GM23338 (cell line): Measurements from ENCODE around the gene FREM3. TPM values are rescaled to one million over a fixed set of nuclear protein-coding genes. Genes with fewer than 3 reads are reported as not detected.
"Not testable (repeated sequence)": the region's sequence is repeated elsewhere in the genome, so short reads cannot be mapped to it uniquely, and the experiment has no call there.

Source experiments
- ATAC-seq: fragments of 200-7000 bp; cut with Tn5 transposase; 3 replicates; pipeline ENCODE4 v1.9.1; 2020
- DNase-seq: peaks from one replicate; pipeline ENCODE4 v3.0.0-alpha.2; 2015; ENCODE audit warnings: low spot score
- H2AFZ ChIP-seq: fragments of 200-600 bp; sonication (generic); 2 replicates; pipeline ENCODE4 v1.8.0; 2016; ENCODE audit warnings: antibody characterized with exemption, mild to moderate bottlenecking, moderate library complexity
- H3F3A ChIP-seq: fragments of 200-600 bp; sonication (generic); replicated peaks from 2 replicates; pipeline ENCODE4 v1.8.0; 2017; ENCODE audit warnings: antibody characterized with exemption, mixed run types, low read depth
- H3K27ac ChIP-seq: fragments of 200-600 bp; sonication (generic); 2 replicates; pipeline ENCODE4 v1.6.1; 2016; ENCODE audit warnings: low read depth
- H3K27me3 ChIP-seq: fragments of 200-600 bp; sonication (generic); 2 replicates; pipeline ENCODE4 v1.8.0; 2016; ENCODE audit warnings: mild to moderate bottlenecking, mixed run types, moderate library complexity; ENCODE audit not compliant: insufficient read depth
- H3K36me3 ChIP-seq: fragments of 200-600 bp; sonication (generic); 2 replicates; pipeline ENCODE4 v1.8.0; 2016; ENCODE audit warnings: mild to moderate bottlenecking; ENCODE audit not compliant: insufficient read depth
- H3K4me1 ChIP-seq: fragments of 200-600 bp; sonication (generic); 2 replicates; pipeline ENCODE4 v1.8.0; 2016; ENCODE audit warnings: mild to moderate bottlenecking, moderate library complexity; ENCODE audit not compliant: insufficient read depth
- H3K4me2 ChIP-seq: fragments of 200-600 bp; sonication (generic); 2 replicates; pipeline ENCODE4 v1.7.1; 2017; ENCODE audit warnings: mixed run types
- H3K4me3 ChIP-seq: fragments of 200-600 bp; sonication (generic); 2 replicates; pipeline ENCODE4 v1.6.1; 2016; ENCODE audit warnings: mixed run types
- H3K79me2 ChIP-seq: fragments of 200-600 bp; sonication (generic); replicated peaks from 2 replicates; pipeline ENCODE4 v1.8.0; 2017; ENCODE audit warnings: mild to moderate bottlenecking; ENCODE audit not compliant: insufficient read depth
- H3K9me2 ChIP-seq: fragments of 200-600 bp; sonication (generic); 2 replicates; pipeline ENCODE4 v1.8.0; 2017; ENCODE audit not compliant: insufficient read depth
- H4K20me1 ChIP-seq: fragments of 200-600 bp; sonication (generic); replicated peaks from 2 replicates; pipeline ENCODE4 v1.8.0; 2017; ENCODE audit warnings: mild to moderate bottlenecking; ENCODE audit not compliant: insufficient read depth
- H3K27ac Mint-ChIP-seq: 2 replicates; pipeline ENCODE4 v1.8.0; 2020; ENCODE audit warnings: inconsistent platforms, mild to moderate bottlenecking, moderate library complexity, mixed read lengths
- H3K27me3 Mint-ChIP-seq: 3 replicates; pipeline ENCODE4 v1.8.0; 2022; ENCODE audit warnings: low read depth, mild to moderate bottlenecking, moderate library complexity, mixed read lengths, inconsistent platforms; ENCODE audit not compliant: insufficient read depth, poor library complexity
- H3K36me3 Mint-ChIP-seq: 3 replicates; pipeline ENCODE4 v1.8.0; 2021; ENCODE audit warnings: low read depth, mild to moderate bottlenecking, inconsistent platforms, moderate library complexity, mixed read lengths
- H3K4me1 Mint-ChIP-seq: 3 replicates; pipeline ENCODE4 v1.8.0; 2020; ENCODE audit warnings: mild to moderate bottlenecking, inconsistent platforms, mixed read lengths
- H3K4me3 Mint-ChIP-seq: 3 replicates; pipeline ENCODE4 v1.8.0; 2021; ENCODE audit warnings: moderate library complexity, mild to moderate bottlenecking, inconsistent platforms, mixed read lengths
- H3K9me3 Mint-ChIP-seq: 3 replicates; pipeline ENCODE4 v1.8.0; 2020; ENCODE audit warnings: moderate library complexity, mild to moderate bottlenecking, inconsistent platforms, mixed read lengths
- POLR2AphosphoS5 ChIP-seq: IDR thresholded peaks from 2 replicates; pipeline ENCODE4 v1.6.1; 2016; ENCODE audit warnings: antibody characterized with exemption, low read depth
- STAT1 ChIP-seq: IDR thresholded peaks from one replicate; pipeline ENCODE4 v1.6.1; 2016; ENCODE audit warnings: antibody characterized with exemption; ENCODE audit not compliant: unreplicated experiment
- ZNF331 ChIP-seq: fragments of 250-450 bp; sonication (Bioruptor Pico); IDR thresholded peaks from 2 replicates; pipeline ENCODE4 v1.5.0; 2020; ENCODE audit warnings: low read depth, mild to moderate bottlenecking, moderate library complexity
- polyA plus RNA-seq: library from polyadenylated mRNA; unstranded; fragments of >200 nt; fragmentation: Nextera tagmentation; extraction: Ambion mirVana; gene quantifications from 2 replicates; pipeline ENCODE4 v1.2.1, GENCODE V29; 2016
- total RNA-seq: library from RNA; depleted of rRNA; stranded (reverse); fragments of >200 nt; shearing (Covaris generic); gene quantifications from 2 replicates; pipeline ENCODE4 v1.2.3, GENCODE V29; 2014
- TF ChIP-seq, protein P1 (sequence below): fragments of 250-450 bp; sonication (Bioruptor Pico); IDR thresholded peaks from 2 replicates; pipeline ENCODE4 v1.5.0; 2020; ENCODE audit warnings: mild to moderate bottlenecking, moderate library complexity
- TF ChIP-seq, protein P2 (sequence below), 2 experiments: fragments of 200-600 bp in 1 of 2; sonication (generic) in 1 of 2; conservative IDR thresholded peaks; 2 replicates each; pipeline versions ENCODE4 v1.5.1 to v1.6.1; 2016 to 2017; ENCODE audit warnings: antibody characterized with exemption in 2 of 2, low read depth in 2 of 2, mild to moderate bottlenecking in 2 of 2, moderate library complexity in 1 of 2
- TF ChIP-seq, protein P3 (sequence below): IDR thresholded peaks from 2 replicates; pipeline ENCODE4 v1.6.1; 2016; ENCODE audit warnings: antibody characterized with exemption

The FREM3 gene
- total and polyA plus RNA-seq, 2 experiments from 2014 or later: 0.03 to 0.07 TPM

DNA sequence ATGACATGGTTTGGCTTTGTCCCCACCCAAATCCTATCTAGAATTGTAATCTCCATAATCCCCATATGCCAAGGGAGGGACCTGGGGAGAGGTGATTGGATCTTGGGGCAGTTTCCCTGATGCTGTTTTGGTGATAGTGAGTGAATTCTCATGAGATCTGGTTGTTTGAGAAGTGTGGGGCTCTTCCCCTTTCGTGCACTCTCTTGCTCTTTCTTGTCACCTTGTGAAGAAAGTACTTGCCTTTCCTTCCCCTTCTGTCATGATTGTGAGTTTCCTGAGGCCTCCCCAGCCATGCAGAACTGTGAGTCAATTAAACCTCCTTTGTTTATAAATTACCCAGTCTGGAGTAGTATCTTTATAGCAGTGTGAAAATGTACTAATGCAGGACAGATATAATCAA, 36.4 kb upstream of the FREM3 start:
- no peaks in the 10 kb centered on the region for H3K36me3 ChIP-seq
- no peaks in the 10 kb centered on the region for H3K27me3 ChIP-seq
- H3K4me2 ChIP-seq: no peak overlapping the region
- H3K27ac Mint-ChIP-seq: no peak overlapping the region
- no peak overlapping the region for H2AFZ ChIP-seq
- no peaks in the 10 kb centered on the region; the same call in 2 of the 3 replicates for H3K9me3 Mint-ChIP-seq
- H4K20me1 ChIP-seq: no peaks in the 10 kb centered on the region
- no peaks in the 10 kb centered on the region for H3F3A ChIP-seq
- no peak overlapping the region for H3K27ac ChIP-seq
- H3K27me3 Mint-ChIP-seq: peaks cover 3% of the 10 kb centered on the region
- no peaks in the 10 kb centered on the region for H3K4me1 ChIP-seq
- TF ChIP-seq STAT1 (no peak), ZNF331 (CRISPR knock-in tag) (no peak)
- H3K4me3 Mint-ChIP-seq: no peak overlapping the region
- ATAC-seq (no peak), DNase-seq (no peak)
- no peaks in the 10 kb centered on the region for H3K4me1 Mint-ChIP-seq
- peaks cover 8% of the 10 kb centered on the region; the same call in 1 of the 2 replicates for H3K9me2 ChIP-seq
- H3K79me2 ChIP-seq: no peaks in the 10 kb centered on the region
- no peaks in the 10 kb centered on the region for H3K36me3 Mint-ChIP-seq
- no peak overlapping the region for H3K4me3 ChIP-seq

DNA sequence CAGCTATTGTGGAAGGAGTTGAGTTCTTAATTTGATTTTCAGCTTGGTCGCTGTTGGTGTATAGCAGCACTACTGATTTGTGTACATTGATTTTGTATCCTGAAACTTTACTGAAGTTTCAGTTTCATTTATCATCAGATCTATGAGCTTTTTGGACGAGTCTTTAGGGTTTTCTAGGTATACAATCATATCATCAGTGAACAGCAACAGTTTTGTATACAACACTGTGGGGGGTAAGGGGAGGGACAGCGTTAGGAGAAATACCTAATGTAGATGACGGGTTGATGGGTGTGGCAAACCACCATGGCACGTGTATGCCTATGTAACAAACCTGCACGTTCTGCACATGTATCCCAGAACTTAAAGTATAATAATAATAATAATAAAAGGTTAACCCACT, 35.6 kb upstream of the FREM3 start:
- not testable (repeated sequence) for H3K27ac ChIP-seq, H3K9me3 Mint-ChIP-seq, H3K4me2 ChIP-seq, H3K9me2 ChIP-seq, H3K27me3 Mint-ChIP-seq, H2AFZ ChIP-seq, H3K4me3 Mint-ChIP-seq, H3K4me1 Mint-ChIP-seq, H3K27ac Mint-ChIP-seq, H4K20me1 ChIP-seq, H3K79me2 ChIP-seq, H3F3A ChIP-seq, H3K36me3 ChIP-seq, H3K36me3 Mint-ChIP-seq, H3K4me1 ChIP-seq, ATAC-seq, H3K27me3 ChIP-seq, DNase-seq, H3K4me3 ChIP-seq

DNA sequence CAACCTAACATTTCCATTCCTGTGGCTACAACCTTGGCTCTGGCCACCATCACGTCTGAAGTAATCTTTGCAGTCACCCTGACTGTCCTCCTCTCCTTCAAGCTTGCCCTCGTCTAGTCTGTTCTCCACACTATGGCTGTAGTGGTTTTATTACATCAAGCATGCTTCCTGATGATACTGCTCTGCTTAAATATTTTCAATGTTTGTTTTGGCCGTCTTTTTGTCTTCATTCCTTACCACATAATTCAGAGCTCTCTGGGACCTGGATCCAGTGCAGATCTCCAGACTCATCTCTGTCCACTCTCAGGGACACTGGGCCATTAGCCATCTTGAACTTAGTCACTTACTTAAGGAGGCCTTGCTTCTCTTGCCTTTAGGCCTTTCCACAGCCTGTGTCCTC, 27.7 kb upstream of the FREM3 start:
- Histone ChIP-seq H3K79me2 (no peaks in the 10 kb centered on the region), H3K27me3 (no peaks in the 10 kb centered on the region), H3K27ac (no peak overlapping the region), H3K4me1 (no peaks in the 10 kb centered on the region), H3K36me3 (no peaks in the 10 kb centered on the region), H2AFZ (no peak overlapping the region), H3K9me2 (peaks cover under 1% of the 10 kb centered on the region; the same call in 1 of the 2 replicates), H3F3A (no peaks in the 10 kb centered on the region), H3K4me3 (no peak overlapping the region), H4K20me1 (no peaks in the 10 kb centered on the region), H3K4me2 (no peak overlapping the region)
- no peak for TF ChIP-seq ZNF331 (CRISPR knock-in tag)
- TF ChIP-seq POLR2AphosphoS5: no peak
- TF ChIP-seq, protein P1, sequence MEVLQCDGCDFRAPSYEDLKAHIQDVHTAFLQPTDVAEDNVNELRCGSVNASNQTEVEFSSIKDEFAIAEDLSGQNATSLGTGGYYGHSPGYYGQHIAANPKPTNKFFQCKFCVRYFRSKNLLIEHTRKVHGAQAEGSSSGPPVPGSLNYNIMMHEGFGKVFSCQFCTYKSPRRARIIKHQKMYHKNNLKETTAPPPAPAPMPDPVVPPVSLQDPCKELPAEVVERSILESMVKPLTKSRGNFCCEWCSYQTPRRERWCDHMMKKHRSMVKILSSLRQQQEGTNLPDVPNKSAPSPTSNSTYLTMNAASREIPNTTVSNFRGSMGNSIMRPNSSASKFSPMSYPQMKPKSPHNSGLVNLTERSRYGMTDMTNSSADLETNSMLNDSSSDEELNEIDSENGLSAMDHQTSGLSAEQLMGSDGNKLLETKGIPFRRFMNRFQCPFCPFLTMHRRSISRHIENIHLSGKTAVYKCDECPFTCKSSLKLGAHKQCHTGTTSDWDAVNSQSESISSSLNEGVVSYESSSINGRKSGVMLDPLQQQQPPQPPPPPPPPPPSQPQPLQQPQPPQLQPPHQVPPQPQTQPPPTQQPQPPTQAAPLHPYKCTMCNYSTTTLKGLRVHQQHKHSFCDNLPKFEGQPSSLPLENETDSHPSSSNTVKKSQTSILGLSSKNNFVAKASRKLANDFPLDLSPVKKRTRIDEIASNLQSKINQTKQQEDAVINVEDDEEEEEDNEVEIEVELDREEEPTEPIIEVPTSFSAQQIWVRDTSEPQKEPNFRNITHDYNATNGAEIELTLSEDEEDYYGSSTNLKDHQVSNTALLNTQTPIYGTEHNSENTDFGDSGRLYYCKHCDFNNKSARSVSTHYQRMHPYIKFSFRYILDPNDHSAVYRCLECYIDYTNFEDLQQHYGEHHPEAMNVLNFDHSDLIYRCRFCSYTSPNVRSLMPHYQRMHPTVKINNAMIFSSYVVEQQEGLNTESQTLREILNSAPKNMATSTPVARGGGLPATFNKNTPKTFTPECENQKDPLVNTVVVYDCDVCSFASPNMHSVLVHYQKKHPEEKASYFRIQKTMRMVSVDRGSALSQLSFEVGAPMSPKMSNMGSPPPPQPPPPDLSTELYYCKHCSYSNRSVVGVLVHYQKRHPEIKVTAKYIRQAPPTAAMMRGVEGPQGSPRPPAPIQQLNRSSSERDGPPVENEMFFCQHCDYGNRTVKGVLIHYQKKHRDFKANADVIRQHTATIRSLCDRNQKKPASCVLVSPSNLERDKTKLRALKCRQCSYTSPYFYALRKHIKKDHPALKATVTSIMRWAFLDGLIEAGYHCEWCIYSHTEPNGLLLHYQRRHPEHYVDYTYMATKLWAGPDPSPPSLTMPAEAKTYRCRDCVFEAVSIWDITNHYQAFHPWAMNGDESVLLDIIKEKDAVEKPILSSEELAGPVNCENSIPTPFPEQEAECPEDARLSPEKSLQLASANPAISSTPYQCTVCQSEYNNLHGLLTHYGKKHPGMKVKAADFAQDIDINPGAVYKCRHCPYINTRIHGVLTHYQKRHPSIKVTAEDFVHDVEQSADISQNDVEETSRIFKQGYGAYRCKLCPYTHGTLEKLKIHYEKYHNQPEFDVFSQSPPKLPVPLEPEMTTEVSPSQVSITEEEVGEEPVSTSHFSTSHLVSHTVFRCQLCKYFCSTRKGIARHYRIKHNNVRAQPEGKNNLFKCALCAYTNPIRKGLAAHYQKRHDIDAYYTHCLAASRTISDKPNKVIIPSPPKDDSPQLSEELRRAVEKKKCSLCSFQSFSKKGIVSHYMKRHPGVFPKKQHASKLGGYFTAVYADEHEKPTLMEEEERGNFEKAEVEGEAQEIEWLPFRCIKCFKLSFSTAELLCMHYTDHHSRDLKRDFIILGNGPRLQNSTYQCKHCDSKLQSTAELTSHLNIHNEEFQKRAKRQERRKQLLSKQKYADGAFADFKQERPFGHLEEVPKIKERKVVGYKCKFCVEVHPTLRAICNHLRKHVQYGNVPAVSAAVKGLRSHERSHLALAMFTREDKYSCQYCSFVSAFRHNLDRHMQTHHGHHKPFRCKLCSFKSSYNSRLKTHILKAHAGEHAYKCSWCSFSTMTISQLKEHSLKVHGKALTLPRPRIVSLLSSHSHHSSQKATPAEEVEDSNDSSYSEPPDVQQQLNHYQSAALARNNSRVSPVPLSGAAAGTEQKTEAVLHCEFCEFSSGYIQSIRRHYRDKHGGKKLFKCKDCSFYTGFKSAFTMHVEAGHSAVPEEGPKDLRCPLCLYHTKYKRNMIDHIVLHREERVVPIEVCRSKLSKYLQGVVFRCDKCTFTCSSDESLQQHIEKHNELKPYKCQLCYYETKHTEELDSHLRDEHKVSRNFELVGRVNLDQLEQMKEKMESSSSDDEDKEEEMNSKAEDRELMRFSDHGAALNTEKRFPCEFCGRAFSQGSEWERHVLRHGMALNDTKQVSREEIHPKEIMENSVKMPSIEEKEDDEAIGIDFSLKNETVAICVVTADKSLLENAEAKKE (CRISPR knock-in tag): no peak
- TF ChIP-seq, protein P2, sequence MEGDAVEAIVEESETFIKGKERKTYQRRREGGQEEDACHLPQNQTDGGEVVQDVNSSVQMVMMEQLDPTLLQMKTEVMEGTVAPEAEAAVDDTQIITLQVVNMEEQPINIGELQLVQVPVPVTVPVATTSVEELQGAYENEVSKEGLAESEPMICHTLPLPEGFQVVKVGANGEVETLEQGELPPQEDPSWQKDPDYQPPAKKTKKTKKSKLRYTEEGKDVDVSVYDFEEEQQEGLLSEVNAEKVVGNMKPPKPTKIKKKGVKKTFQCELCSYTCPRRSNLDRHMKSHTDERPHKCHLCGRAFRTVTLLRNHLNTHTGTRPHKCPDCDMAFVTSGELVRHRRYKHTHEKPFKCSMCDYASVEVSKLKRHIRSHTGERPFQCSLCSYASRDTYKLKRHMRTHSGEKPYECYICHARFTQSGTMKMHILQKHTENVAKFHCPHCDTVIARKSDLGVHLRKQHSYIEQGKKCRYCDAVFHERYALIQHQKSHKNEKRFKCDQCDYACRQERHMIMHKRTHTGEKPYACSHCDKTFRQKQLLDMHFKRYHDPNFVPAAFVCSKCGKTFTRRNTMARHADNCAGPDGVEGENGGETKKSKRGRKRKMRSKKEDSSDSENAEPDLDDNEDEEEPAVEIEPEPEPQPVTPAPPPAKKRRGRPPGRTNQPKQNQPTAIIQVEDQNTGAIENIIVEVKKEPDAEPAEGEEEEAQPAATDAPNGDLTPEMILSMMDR (conservative IDR thresholded peaks at IDR 0.05; ENCODE audit: low read depth in 2 of 2): no peak
- TF ChIP-seq, protein P3, sequence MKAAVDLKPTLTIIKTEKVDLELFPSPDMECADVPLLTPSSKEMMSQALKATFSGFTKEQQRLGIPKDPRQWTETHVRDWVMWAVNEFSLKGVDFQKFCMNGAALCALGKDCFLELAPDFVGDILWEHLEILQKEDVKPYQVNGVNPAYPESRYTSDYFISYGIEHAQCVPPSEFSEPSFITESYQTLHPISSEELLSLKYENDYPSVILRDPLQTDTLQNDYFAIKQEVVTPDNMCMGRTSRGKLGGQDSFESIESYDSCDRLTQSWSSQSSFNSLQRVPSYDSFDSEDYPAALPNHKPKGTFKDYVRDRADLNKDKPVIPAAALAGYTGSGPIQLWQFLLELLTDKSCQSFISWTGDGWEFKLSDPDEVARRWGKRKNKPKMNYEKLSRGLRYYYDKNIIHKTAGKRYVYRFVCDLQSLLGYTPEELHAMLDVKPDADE: no peak
- Mint-ChIP-seq H3K9me3 (no peaks in the 10 kb centered on the region), H3K4me3 (no peak overlapping the region), H3K4me1 (no peaks in the 10 kb centered on the region), H3K36me3 (no peaks in the 10 kb centered on the region), H3K27ac (no peak overlapping the region), H3K27me3 (no peaks in the 10 kb centered on the region)
- DNase-seq: no peak
- no peak for ATAC-seq
